Esophagus muscularis mucosa (tissue), 4 donors: ENCODE measurements around the gene FN1. TPM values are rescaled to one million over a fixed set of nuclear protein-coding genes. Genes with fewer than 3 reads are reported as not detected.

Source experiments
- DNase-seq: peaks from one replicate; pipeline ENCODE4 v3.0.0-alpha.2; 2017; ENCODE audit errors: extremely low spot score
- H3K27ac ChIP-seq, 4 donors: fragments of 200-600 bp; sonication (generic); replicated peaks in 1 of 4; 1 replicate in 3 of 4; 2 replicates in 1 of 4; pipeline ENCODE4 v1.5.1; 2016 to 2019; ENCODE audit warnings: mild to moderate bottlenecking in 1 of 4
- H3K27me3 ChIP-seq, 4 donors: fragments of 200-600 bp; sonication (generic); one replicate each; pipeline versions ENCODE4 v1.5.1 to v1.6.0; 2016 to 2019
- H3K36me3 ChIP-seq, 4 donors: fragments of 200-600 bp; sonication (generic); one replicate each; pipeline ENCODE4 v1.5.1; 2016 to 2019
- H3K4me1 ChIP-seq, 4 donors: fragments of 200-600 bp; sonication (generic); one replicate each; pipeline ENCODE4 v1.5.1; 2016 to 2019
- H3K4me3 ChIP-seq, 4 donors: fragments of 200-600 bp; sonication (generic); 1 replicate in 2 of 4; 2 replicates in 2 of 4; pipeline ENCODE4 v1.5.1; 2016 to 2019; ENCODE audit warnings: mild to moderate bottlenecking in 4 of 4, moderate library complexity in 1 of 4
- H3K9me3 ChIP-seq, 4 donors: fragments of 200-600 bp; sonication (generic); 1 replicate in 3 of 4; 2 replicates in 1 of 4; pipeline ENCODE4 v1.5.1; 2016 to 2019
- EP300 ChIP-seq: sonication (generic); formaldehyde crosslinking; IDR thresholded peaks from one replicate; pipeline ENCODE4 v1.6.1; 2017; ENCODE audit warnings: antibody characterized with exemption
- POLR2A ChIP-seq: fragments of 450-650 bp; IDR thresholded peaks from one replicate; pipeline ENCODE4 v1.6.1; 2017; ENCODE audit warnings: antibody characterized with exemption, moderate library complexity, mild to moderate bottlenecking, low read depth
- POLR2AphosphoS5 ChIP-seq, 2 donors: sonication (generic); formaldehyde crosslinking; IDR thresholded peaks; one replicate each; pipeline ENCODE4 v1.6.1; 2017; ENCODE audit warnings: antibody characterized with exemption in 2 of 2
- WGBS: methylation state at CpG from one replicate; pipeline ENCODE4 v1.1.5; 2018; 5-methylcytosine and 5-hydroxymethylcytosine counted together
- intact Hi-C: fragments of 100-400 bp; cut with DNase I; formaldehyde crosslinking; loops from one replicate; pipeline ENCODE4 v1.15.1; 2023
- total RNA-seq, 4 donors: library from RNA; depleted of rRNA; stranded (reverse); fragments of >200 nt; gene quantifications; one replicate each; pipeline versions ENCODE4 v1.1.0 to v1.2.1, GENCODE V29; 2016
- TF ChIP-seq, protein P1 (sequence below), 3 experiments: fragments of 200-600 bp in 2 of 3; fragments of 450-650 bp in 1 of 3; sonication (generic) in 2 of 3; IDR thresholded peaks; one replicate each; pipeline ENCODE4 v1.5.1; 2017 to 2019; ENCODE audit warnings: antibody characterized with exemption in 3 of 3, mild to moderate bottlenecking in 2 of 3, moderate library complexity in 1 of 3

Gene FN1
- total RNA-seq, 4 donors from 2014 or later, result 2,256 to 4,873 (median 2,950) TPM

DNA sequence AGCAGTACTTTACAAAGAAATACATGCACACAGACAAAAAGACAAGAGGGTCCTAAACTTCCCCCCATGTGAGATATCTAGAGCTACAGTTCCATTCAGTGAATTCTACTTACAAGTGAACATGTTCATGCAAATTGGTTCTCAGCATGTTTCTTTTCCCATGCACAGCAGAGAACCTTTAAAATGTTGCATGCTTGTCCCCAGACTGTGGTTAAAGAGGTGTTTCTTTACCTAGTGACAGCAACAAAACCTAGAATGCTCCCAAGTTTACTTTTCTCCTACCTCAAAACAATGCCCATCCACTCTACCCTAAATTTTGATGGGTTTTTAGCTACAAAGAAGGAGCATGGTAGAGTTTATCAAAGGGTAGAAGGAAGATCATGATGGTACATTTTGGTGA is 43.7 kb downstream of the FN1 start:
- Histone ChIP-seq H3K36me3 (peaks cover 54 to 100% (median 72%) of the 10 kb centered on the region in 4 donors), H3K4me3 (no peak overlapping the region), H3K4me1 (peaks cover 0 to 20% (median 19%) of the 10 kb centered on the region in 4 donors), H3K27me3 (no peaks in the 10 kb centered on the region), H3K9me3 (no peaks in the 10 kb centered on the region), H3K27ac (no peak overlapping the region)
- TF ChIP-seq, protein P1, sequence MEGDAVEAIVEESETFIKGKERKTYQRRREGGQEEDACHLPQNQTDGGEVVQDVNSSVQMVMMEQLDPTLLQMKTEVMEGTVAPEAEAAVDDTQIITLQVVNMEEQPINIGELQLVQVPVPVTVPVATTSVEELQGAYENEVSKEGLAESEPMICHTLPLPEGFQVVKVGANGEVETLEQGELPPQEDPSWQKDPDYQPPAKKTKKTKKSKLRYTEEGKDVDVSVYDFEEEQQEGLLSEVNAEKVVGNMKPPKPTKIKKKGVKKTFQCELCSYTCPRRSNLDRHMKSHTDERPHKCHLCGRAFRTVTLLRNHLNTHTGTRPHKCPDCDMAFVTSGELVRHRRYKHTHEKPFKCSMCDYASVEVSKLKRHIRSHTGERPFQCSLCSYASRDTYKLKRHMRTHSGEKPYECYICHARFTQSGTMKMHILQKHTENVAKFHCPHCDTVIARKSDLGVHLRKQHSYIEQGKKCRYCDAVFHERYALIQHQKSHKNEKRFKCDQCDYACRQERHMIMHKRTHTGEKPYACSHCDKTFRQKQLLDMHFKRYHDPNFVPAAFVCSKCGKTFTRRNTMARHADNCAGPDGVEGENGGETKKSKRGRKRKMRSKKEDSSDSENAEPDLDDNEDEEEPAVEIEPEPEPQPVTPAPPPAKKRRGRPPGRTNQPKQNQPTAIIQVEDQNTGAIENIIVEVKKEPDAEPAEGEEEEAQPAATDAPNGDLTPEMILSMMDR (IDR thresholded peaks at IDR 0.05), result no peak
- no peak for TF ChIP-seq POLR2AphosphoS5 (IDR thresholded peaks at IDR 0.05)
- TF ChIP-seq EP300, result no peak
- TF ChIP-seq POLR2A, result no peak
- intact Hi-C loops, result no loop called here
- DNase-seq, result no peak

DNA sequence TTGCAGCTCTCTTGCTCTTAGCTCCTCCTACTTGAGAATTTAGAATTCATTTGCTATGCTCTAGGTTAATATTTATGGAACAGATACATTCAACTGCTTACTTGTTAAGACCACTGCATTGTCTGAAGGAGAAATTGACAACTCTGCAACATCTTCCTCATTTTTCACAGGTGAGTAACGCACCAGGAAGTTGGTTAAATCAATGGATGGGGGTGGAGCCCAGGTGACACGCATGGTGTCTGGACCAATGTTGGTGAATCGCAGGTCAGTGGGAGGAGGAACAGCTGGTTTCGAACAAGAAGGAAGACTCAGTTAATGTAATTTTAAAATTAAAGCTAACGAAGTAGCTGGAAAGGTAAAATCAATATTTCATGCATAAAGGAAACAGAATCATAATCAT is 44.3 kb downstream of the FN1 start:
- H3K27me3 ChIP-seq, result no peaks in the 10 kb centered on the region
- H3K27ac ChIP-seq, result no peak overlapping the region
- no peak for TF ChIP-seq POLR2AphosphoS5 (IDR thresholded peaks at IDR 0.05)
- WGBS, result 81% methylated on average over 5 of the region's 5 CpGs
- no peaks in the 10 kb centered on the region for H3K9me3 ChIP-seq
- peaks cover 54 to 100% (median 75%) of the 10 kb centered on the region in 4 donors for H3K36me3 ChIP-seq
- no peak for DNase-seq
- peaks cover 0 to 14% (median 13%) of the 10 kb centered on the region in 4 donors for H3K4me1 ChIP-seq
- no peak overlapping the region for H3K4me3 ChIP-seq
- intact Hi-C loops, result no loop called here

DNA sequence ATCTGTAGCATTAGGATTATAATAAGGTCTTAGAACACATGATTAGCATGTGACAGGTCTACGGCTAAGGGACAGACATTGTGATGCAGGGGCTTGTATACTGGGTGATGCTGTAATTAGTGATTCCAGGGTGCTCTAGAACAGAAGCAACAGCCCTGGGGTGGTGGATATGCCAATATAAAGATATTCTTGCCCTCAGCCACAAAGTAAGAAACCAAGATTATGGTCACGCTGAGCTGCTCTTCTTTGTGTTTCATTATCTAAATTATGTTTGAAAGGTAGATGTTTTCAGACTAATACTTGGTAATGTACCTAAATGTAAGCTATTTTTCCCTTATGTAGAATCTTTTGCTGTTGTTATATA is 45.3 kb downstream of the FN1 start:
- no peak for DNase-seq
- peaks cover 61 to 100% (median 75%) of the 10 kb centered on the region in 4 donors for H3K36me3 ChIP-seq
- H3K27ac ChIP-seq, result peak overlapping the region in 3 of 4 donors; percentile 2 to 51 (median 25)
- H3K4me3 ChIP-seq, result no peak overlapping the region
- peak in 1 of 2 donors; percentile 0 for TF ChIP-seq POLR2AphosphoS5 (IDR thresholded peaks at IDR 0.05)
- TF ChIP-seq EP300, result no peak
- TF ChIP-seq POLR2A, result no peak
- TF ChIP-seq, protein P1 (IDR thresholded peaks at IDR 0.05), result no peak
- peaks cover 0 to 12% (median 11%) of the 10 kb centered on the region in 4 donors for H3K4me1 ChIP-seq
- H3K9me3 ChIP-seq, result no peaks in the 10 kb centered on the region
- WGBS, result 75% methylated on average over 2 of the region's 2 CpGs
- intact Hi-C loops, result no loop called here
- H3K27me3 ChIP-seq, result no peaks in the 10 kb centered on the region

DNA sequence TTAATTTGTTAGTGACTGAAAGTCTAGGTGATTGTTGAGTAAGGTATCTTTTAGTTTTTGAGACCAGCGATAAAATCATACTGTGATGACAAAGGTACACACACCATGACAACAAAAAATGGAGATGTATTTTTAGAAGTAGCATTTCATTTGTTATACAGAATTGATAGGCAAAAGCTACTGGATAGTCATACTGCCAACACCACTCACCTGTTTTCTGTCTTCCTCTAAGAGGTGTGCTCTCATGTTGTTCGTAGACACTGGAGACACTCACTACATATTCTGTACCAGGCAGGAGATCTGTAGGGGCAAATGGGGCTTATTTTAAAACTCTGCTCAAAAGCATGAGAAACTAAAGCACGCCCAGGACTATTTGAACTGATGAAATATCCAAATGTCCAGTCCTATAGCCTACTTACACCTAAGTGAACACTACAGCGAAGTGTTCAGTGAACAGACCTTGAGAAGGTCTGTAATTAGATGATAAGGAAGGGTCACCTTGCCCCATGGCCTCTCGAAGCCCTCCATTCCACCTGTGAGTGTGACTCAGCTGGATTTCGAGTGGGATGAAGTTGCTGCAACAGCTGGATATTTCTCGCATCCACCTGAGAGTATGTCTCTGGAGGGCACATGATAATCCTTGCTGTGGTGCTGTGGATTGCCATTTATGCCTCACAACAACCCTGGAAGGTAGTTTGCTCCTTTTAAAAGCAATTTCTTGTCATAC is 47.7 kb downstream of the FN1 start:
- H3K4me1 ChIP-seq, result no peaks in the 10 kb centered on the region
- no peak for DNase-seq
- 92% methylated on average over 7 of the region's 7 CpGs for WGBS
- peak overlapping the region in 2 of 4 donors; percentile 31 to 41 for H3K27ac ChIP-seq
- TF ChIP-seq POLR2A (no peak), POLR2AphosphoS5 (IDR thresholded peaks at IDR 0.05) (no peak), EP300 (no peak)
- TF ChIP-seq, protein P1 (IDR thresholded peaks at IDR 0.05), result no peak
- no peak overlapping the region for H3K4me3 ChIP-seq
- intact Hi-C loops, result no loop called here
- H3K9me3 ChIP-seq, result no peaks in the 10 kb centered on the region
- no peaks in the 10 kb centered on the region for H3K27me3 ChIP-seq
- H3K36me3 ChIP-seq, result peaks cover 67 to 100% (median 74%) of the 10 kb centered on the region in 4 donors

DNA sequence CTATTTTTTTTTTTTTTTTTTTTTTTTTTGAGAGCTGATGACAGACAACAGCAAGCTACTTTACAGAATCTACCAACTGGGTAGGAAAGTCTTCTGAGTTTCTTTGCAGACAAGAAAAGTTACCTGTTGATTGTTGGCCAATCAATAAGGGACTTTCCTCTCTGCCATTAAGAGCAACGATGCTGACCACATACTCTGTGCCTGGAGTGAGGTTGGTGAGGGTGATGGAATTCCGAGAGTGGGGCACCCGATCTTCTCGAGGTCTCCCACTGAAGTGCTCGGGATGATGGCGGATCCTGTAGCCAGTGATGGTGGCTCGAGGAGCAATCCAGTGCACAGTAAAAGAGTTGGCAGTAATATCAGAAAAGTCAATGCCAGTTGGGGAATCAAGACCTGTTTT is 49.3 kb downstream of the FN1 start:
- no peaks in the 10 kb centered on the region for H3K4me1 ChIP-seq
- 94% methylated on average over 7 of the region's 7 CpGs for WGBS
- DNase-seq, result no peak
- no peak overlapping the region for H3K4me3 ChIP-seq
- H3K27ac ChIP-seq, result peak overlapping the region in 1 of 4 donors; percentile 10
- H3K36me3 ChIP-seq, result peaks cover 67 to 100% (median 76%) of the 10 kb centered on the region in 4 donors
- H3K27me3 ChIP-seq, result no peaks in the 10 kb centered on the region
- TF ChIP-seq POLR2A (no peak), POLR2AphosphoS5 (IDR thresholded peaks at IDR 0.05) (no peak), EP300 (no peak)
- TF ChIP-seq, protein P1 (IDR thresholded peaks at IDR 0.05), result no peak
- H3K9me3 ChIP-seq, result no peaks in the 10 kb centered on the region
- intact Hi-C loops, result no loop called here
